ENCODE measurements around the gene PPP1R36.
"Not testable (repeated sequence)": the region's sequence is repeated elsewhere in the genome, so short reads cannot be mapped to it uniquely, and the experiment has no call there.

PPP1R36 gene

GRCh38 chr14:64549791-64550620 lies at the start of gene PPP1R36:
PPP1R36 (plus strand) TSS chr14:64549961; CDS start chr14:64549998, 37 bp downstream.
- in situ Hi-C loops (cut with MboI; ENCODE audit: low sequenced_read_pairs): no loop called here

DNA sequence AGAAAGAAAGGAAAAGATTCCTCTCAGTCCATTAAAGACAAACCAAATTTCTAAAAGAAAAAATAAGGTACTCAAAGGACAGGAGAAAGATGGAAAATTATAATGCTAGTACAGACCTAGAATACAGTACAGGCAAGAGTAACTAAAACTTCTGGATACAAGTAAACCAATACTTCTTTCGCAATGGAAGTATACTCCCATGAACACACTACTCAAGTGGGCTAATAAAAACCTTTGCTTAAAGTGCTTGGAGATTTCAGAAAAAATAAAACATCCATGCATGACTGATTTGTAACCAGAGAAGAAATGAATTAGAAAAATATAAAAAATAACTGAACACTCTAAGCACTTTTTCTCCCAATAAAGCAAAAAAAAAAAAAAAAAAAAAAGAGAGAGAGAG lies 49.7 kb upstream of the PPP1R36 start:
- in situ Hi-C loops (cut with MboI; ENCODE audit: low sequenced_read_pairs): no loop called here

- in situ Hi-C loops (cut with MboI; ENCODE audit: low sequenced_read_pairs): no loop called here
Measured at GRCh38 chr14:64501411-64502171, 48.2 kb upstream of the PPP1R36 start.

GRCh38 chr14:64502456-64502855 lies 47.3 kb upstream of the PPP1R36 start:
- in situ Hi-C loops (cut with MboI; ENCODE audit: low sequenced_read_pairs): no loop called here

DNA sequence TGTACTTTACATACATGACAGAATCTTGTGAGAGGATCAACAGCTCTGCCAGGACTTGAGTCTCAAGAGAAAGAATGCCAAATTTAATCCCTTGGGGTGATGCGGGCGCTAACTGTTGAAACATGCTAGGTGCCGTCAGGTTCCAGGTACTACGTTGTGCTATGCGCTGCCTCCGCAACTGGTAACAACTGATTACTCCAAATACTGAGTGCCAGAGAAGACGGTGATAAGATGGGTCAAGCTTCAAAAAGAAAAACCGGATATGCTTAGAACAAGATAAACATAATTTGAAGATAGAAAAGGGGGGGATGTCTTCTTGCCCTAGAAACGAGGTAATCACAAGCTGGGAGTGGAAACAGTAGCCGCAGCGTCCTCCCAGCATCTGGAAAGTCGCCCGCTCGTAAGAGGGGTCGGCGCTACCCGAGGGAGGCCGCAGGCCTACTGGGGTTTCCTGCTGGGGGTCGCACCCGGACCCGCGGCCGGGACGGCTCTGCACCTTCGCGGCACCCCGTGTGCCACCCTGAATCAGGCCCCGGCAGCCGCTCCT lies 46.8 kb upstream of the PPP1R36 start:
- in situ Hi-C loops (cut with MboI; ENCODE audit: low sequenced_read_pairs): no loop called here

GRCh38 chr14:64503434-64504309 lies 46.1 kb upstream of the PPP1R36 start, which contains the start of gene ZBTB25:
ZBTB25 (minus strand) TSS chr14:64503838; CDS start chr14:64490533, 13,305 bp downstream.
- in situ Hi-C loops (cut with MboI; ENCODE audit: low sequenced_read_pairs): no loop called here

- in situ Hi-C loops (cut with MboI; ENCODE audit: low sequenced_read_pairs): no loop called here
Measured at GRCh38 chr14:64504310-64504896, 45.4 kb upstream of the PPP1R36 start, which contains the start of gene ZBTB1. ZBTB1 (plus strand) TSS chr14:64504770; CDS start chr14:64521505, 16,735 bp downstream.

GRCh38 chr14:64504897-64505794 lies 44.6 kb upstream of the PPP1R36 start:
- in situ Hi-C loops (cut with MboI; ENCODE audit: low sequenced_read_pairs): no loop called here

GRCh38 chr14:64506721-64507120 lies 43.0 kb upstream of the PPP1R36 start:
- in situ Hi-C loops (cut with MboI; ENCODE audit: low sequenced_read_pairs): no loop called here

DNA sequence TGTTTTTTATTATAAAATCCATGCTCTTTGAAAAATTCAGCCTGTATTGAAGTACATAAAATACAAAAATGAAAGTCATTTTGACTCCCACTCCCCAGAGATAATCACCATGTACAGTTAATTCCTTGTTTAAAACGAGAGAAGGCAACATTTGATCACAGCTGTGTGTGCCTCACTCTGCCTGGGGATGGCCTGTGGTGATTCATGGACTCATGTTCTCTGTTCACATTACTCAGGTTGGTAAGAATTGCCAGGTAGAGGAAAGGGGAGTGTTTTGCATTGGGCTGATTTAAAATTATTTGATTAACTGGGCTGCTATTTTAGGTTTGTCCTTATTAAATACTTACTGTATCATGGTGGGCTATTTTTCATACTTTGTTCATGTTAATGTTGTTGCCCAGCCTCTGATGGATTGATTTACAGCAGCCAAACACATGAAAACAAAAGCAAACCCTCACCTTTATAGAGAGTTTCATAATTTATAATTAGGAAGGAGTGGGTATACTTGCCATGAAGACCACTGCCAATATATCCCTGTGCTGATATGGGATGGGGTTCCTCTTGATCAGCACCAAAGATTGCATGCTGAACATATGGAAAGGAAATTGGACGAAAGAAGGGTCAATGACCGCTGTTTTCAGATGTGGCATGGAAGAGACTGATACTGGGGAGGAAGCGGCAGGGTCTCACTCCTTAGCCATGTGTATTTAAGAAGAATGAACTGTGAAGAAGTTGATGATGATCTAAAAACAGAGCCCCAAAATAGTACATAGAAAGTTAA lies 42.2 kb upstream of the PPP1R36 start:
- in situ Hi-C loops (cut with MboI; ENCODE audit: low sequenced_read_pairs): no loop called here

- in situ Hi-C loops (cut with MboI; ENCODE audit: low sequenced_read_pairs): no loop called here
Measured at GRCh38 chr14:64508215-64508776, 41.5 kb upstream of the PPP1R36 start.

DNA sequence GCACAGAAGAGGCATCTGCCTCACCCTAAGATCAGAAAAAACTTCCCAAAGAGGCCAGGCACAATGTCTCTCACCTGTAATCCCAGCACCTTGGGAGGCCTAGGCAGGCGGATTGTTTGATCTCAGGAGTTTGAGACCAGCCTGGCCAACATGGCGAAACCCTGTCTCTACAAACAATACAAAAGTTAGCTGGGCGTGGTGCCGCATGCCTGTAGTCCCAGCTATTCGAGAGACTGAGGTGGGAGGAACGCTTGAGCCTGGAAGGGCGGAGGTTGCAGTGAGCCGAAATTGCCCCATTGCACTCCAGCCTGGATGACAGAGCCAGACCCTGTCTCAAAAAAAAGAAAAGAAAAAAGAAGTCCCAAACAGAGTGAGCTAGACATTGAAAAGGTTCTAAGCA lies 40.7 kb upstream of the PPP1R36 start:
- in situ Hi-C loops (cut with MboI; ENCODE audit: low sequenced_read_pairs): no loop called here

GRCh38 chr14:64510825-64511671 lies 38.7 kb upstream of the PPP1R36 start:
- in situ Hi-C loops (cut with MboI; ENCODE audit: low sequenced_read_pairs): no loop called here

DNA sequence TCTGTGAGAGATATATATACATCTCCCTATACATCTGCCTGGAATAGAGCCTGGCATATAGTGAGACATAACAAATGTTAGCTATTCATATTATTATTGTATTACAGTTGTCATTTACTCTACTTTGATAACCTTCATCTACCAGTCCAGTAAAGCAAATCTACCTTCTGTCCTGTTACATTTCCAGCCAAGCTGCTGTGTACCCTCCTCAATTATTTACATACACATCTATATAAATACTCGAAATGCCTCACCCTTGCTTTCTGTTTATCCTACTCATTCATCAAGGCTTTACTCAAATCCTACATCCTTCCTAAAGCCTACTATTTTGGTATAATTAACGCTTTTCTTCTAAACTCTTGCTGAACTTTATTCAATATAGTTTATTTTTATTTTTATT lies 36.5 kb upstream of the PPP1R36 start:
- in situ Hi-C loops (cut with MboI; ENCODE audit: low sequenced_read_pairs): no loop called here

DNA sequence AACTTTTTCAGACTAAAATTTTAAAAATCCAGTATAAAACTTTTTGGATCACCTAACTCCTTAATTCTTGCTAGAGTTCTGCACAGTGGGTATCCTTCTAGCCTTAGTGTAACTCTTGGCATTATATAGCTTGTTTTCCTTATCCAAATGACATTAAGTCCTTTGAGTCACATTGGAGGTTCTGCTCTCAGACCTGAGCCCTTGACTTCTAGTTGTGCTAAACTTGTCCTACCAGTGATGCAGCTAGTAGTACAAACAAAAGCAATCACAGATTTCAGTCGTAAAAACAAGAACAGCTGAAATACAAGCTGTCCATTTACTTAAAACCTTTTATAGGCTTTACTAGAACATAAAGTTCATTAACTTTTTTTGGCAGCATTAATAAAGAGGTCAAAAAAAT lies 34.7 kb upstream of the PPP1R36 start:
- in situ Hi-C loops (cut with MboI; ENCODE audit: low sequenced_read_pairs): no loop called here

GRCh38 chr14:64516969-64517368 lies 32.8 kb upstream of the PPP1R36 start:
- in situ Hi-C loops (cut with MboI; ENCODE audit: low sequenced_read_pairs): no loop called here

DNA sequence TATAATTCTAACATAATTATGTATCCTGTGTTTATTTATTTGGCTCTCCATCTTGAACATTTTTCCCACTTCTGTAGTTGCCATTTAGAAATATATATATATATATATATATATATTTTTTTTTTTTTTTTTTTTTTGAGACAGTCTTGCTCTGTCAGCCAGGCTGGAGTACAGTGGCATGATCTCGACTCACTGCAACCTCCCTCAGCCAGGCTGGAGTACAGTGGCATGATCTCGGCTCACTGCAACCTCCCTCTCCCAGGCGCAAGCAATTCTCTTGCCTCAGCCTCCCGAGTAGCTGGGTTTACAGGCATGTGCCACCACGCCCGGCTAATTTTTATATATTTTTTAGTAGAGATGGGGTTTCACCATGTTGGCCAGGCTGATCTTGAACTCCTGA lies 32.1 kb upstream of the PPP1R36 start:
- in situ Hi-C loops (cut with MboI; ENCODE audit: low sequenced_read_pairs): not testable (repeated sequence)
